H9 (cell line): ENCODE results near the gene NR1H2. TPM values are rescaled to one million over a fixed set of nuclear protein-coding genes. Genes with fewer than 3 reads are reported as not detected.

Experiments used
- DNase-seq: peaks from one replicate; pipeline ENCODE4 v3.0.0-alpha.2; 2017
- H2AFZ ChIP-seq: one replicate; pipeline ENCODE4 v1.6.1; 2013; ENCODE audit warnings: mild to moderate bottlenecking, low read length, control low read depth, moderate library complexity
- H2AK5ac ChIP-seq: 2 replicates; pipeline ENCODE4 v1.6.1; 2013; ENCODE audit warnings: low read length, control low read depth, mixed read lengths; ENCODE audit not compliant: insufficient read length
- H2BK120ac ChIP-seq: one replicate; pipeline ENCODE4 v1.6.1; 2013; ENCODE audit warnings: low read depth, mild to moderate bottlenecking, low read length, control low read depth, inconsistent platforms; ENCODE audit not compliant: poor library complexity, severe bottlenecking
- H2BK12ac ChIP-seq: 2 replicates; pipeline ENCODE4 v1.6.1; 2013; ENCODE audit warnings: low read length, control low read depth, mixed read lengths, low read depth; ENCODE audit not compliant: insufficient read length
- H2BK15ac ChIP-seq: 2 replicates; pipeline ENCODE4 v1.6.1; 2013; ENCODE audit warnings: low read depth, low read length, control low read depth
- H2BK20ac ChIP-seq: one replicate; pipeline ENCODE4 v1.6.1; 2013; ENCODE audit warnings: low read depth, mild to moderate bottlenecking, low read length, control low read depth, inconsistent platforms; ENCODE audit not compliant: poor library complexity, severe bottlenecking
- H2BK5ac ChIP-seq: 2 replicates; pipeline ENCODE4 v1.6.1; 2013; ENCODE audit warnings: low read length, control low read depth, mixed read lengths; ENCODE audit not compliant: insufficient read length
- H3K14ac ChIP-seq: 2 replicates; pipeline ENCODE4 v1.6.1; 2013; ENCODE audit warnings: low read length, control low read depth; ENCODE audit not compliant: insufficient read depth
- H3K18ac ChIP-seq: 2 replicates; pipeline ENCODE4 v1.6.1; 2013; ENCODE audit warnings: low read depth, mild to moderate bottlenecking, mixed read lengths, low read length, control low read depth; ENCODE audit not compliant: insufficient read length
- H3K23ac ChIP-seq: 2 replicates; pipeline ENCODE4 v1.6.1; 2013; ENCODE audit warnings: low read length, control low read depth, mixed read lengths, low read depth; ENCODE audit not compliant: insufficient read length
- H3K23me2 ChIP-seq: 2 replicates; pipeline ENCODE4 v1.6.1; 2013; ENCODE audit warnings: low read depth, mild to moderate bottlenecking, mixed read lengths, low read length, control low read depth; ENCODE audit not compliant: insufficient read length, poor library complexity, severe bottlenecking
- H3K27ac ChIP-seq: 2 replicates; pipeline ENCODE4 v1.5.1; 2013; ENCODE audit warnings: low read length, control low read depth, mixed read lengths, low read depth; ENCODE audit not compliant: insufficient read length
- H3K27me3 ChIP-seq: 2 replicates; pipeline ENCODE4 v1.6.1; 2013; ENCODE audit warnings: low read length, control low read depth, inconsistent platforms; ENCODE audit not compliant: insufficient read depth
- H3K4ac ChIP-seq: 2 replicates; pipeline ENCODE4 v1.6.1; 2013; ENCODE audit warnings: low read depth, mild to moderate bottlenecking, control low read depth, inconsistent platforms, low read length, moderate library complexity
- H3K4me1 ChIP-seq: 2 replicates; pipeline ENCODE4 v1.6.1; 2013; ENCODE audit warnings: low read length, control low read depth, inconsistent platforms; ENCODE audit not compliant: insufficient read depth
- H3K4me2 ChIP-seq: 2 replicates; pipeline ENCODE4 v1.6.1; 2013; ENCODE audit warnings: low read length, control low read depth, mixed read lengths; ENCODE audit not compliant: insufficient read length, insufficient read depth
- H3K56ac ChIP-seq: 2 replicates; pipeline ENCODE4 v1.6.1; 2013; ENCODE audit warnings: low read depth, mild to moderate bottlenecking, mixed read lengths, low read length, control low read depth; ENCODE audit not compliant: insufficient read length
- H3K79me1 ChIP-seq: 2 replicates; pipeline ENCODE4 v1.6.1; 2013; ENCODE audit warnings: low read depth, mild to moderate bottlenecking, moderate library complexity, low read length, control low read depth, inconsistent platforms; ENCODE audit not compliant: insufficient read depth, poor library complexity, severe bottlenecking
- H3K79me2 ChIP-seq: 2 replicates; pipeline ENCODE4 v1.6.1; 2013; ENCODE audit warnings: low read length, control low read depth, inconsistent platforms; ENCODE audit not compliant: insufficient read depth
- H3K9ac ChIP-seq: 2 replicates; pipeline ENCODE4 v1.6.1; 2013; ENCODE audit warnings: low read length, control low read depth, mixed read lengths; ENCODE audit not compliant: insufficient read length; ENCODE audit errors: extremely low read depth
- H3K9me3 ChIP-seq: one replicate; pipeline ENCODE4 v1.6.1; 2013; ENCODE audit warnings: low read depth, low read length, inconsistent platforms; ENCODE audit not compliant: control insufficient read depth
- H3T11ph ChIP-seq: one replicate; pipeline ENCODE4 v1.6.1; 2013; ENCODE audit warnings: mild to moderate bottlenecking, low read length, control low read depth, inconsistent platforms
- H4K20me1 ChIP-seq: one replicate; pipeline ENCODE4 v1.6.1; 2013; ENCODE audit not compliant: control insufficient read depth, insufficient read length, insufficient read depth
- H4K5ac ChIP-seq: 2 replicates; pipeline ENCODE4 v1.6.1; 2013; ENCODE audit warnings: low read depth, mild to moderate bottlenecking, mixed read lengths, low read length, control low read depth; ENCODE audit not compliant: insufficient read length
- H4K8ac ChIP-seq: replicated peaks from 2 replicates; pipeline ENCODE4 v1.6.1; 2013; ENCODE audit warnings: low read length, control low read depth, mixed read lengths, low read depth; ENCODE audit not compliant: insufficient read length
- H4K91ac ChIP-seq: 2 replicates; pipeline ENCODE4 v1.6.1; 2013; ENCODE audit warnings: low read depth, mild to moderate bottlenecking, moderate library complexity, mixed read lengths, low read length, control low read depth; ENCODE audit not compliant: insufficient read length
- H3K27ac Mint-ChIP-seq, 3 experiments: 2 replicates in 2 of 3; 3 replicates in 1 of 3; pipeline ENCODE4 v1.8.0; 2020 to 2021; ENCODE audit warnings: mixed read lengths in 3 of 3, mild to moderate bottlenecking in 1 of 3, moderate library complexity in 1 of 3
- H3K27me3 Mint-ChIP-seq: 2 replicates; pipeline ENCODE4 v1.8.0; 2021; ENCODE audit warnings: low read depth, mild to moderate bottlenecking, moderate library complexity, mixed read lengths
- H3K36me3 Mint-ChIP-seq, 3 experiments: 2 replicates in 2 of 3; 3 replicates in 1 of 3; pipeline ENCODE4 v1.8.0; 2020 to 2021; ENCODE audit warnings: low read depth in 3 of 3, mixed read lengths in 3 of 3; ENCODE audit not compliant: insufficient read depth in 1 of 3
- H3K4me1 Mint-ChIP-seq, 2 experiments: 2 replicates each; pipeline ENCODE4 v1.8.0; 2020; ENCODE audit warnings: mixed read lengths in 2 of 2
- H3K4me3 Mint-ChIP-seq, 2 experiments: 2 replicates in 1 of 2; 3 replicates in 1 of 2; pipeline ENCODE4 v1.8.0; 2020 to 2021; ENCODE audit warnings: mild to moderate bottlenecking in 2 of 2, mixed read lengths in 2 of 2, moderate library complexity in 1 of 2
- H3K9me3 Mint-ChIP-seq, 2 experiments: 2 replicates in 1 of 2; 3 replicates in 1 of 2; pipeline ENCODE4 v1.8.0; 2020; ENCODE audit warnings: mild to moderate bottlenecking in 2 of 2, mixed read lengths in 2 of 2, moderate library complexity in 1 of 2
- WGBS: extraction: QIAGEN DNeasy Blood & Tissue Kit; methylation state at CpG from one replicate; pipeline ENCODE4 v1.1.7; 2013; ENCODE audit warnings: missing lambda C conversion rate, low lambda C conversion rate, mixed read lengths; ENCODE audit not compliant: insufficient read length; ENCODE audit errors: extremely low coverage; 5-methylcytosine and 5-hydroxymethylcytosine counted together
- total RNA-seq: library from RNA; stranded (reverse); gene quantifications from 2 replicates; pipeline ENCODE4 v1.2.1, GENCODE V29; 2021
- TF ChIP-seq, protein P1 (sequence below): fragments of 200-600 bp; sonication (generic); conservative IDR thresholded peaks from 3 replicates; pipeline ENCODE4 v1.8.0; 2021; ENCODE audit warnings: antibody characterized with exemption, mild to moderate bottlenecking

NR1H2 gene
- total RNA-seq, 1 experiment from 2014 or later = 33.2 TPM

GRCh38 chr19:50378863-50379236 lies 2.6 kb downstream of the NR1H2 start:
- Mint-ChIP-seq H3K9me3 (peaks cover 0 to 4% of the 10 kb centered on the region in 2 experiments; a peak in 2 of 5 replicates), H3K36me3 (peaks cover 26 to 45% (median 45%) of the 10 kb centered on the region in 3 experiments; a peak in 6 of 7 replicates), H3K27me3 (0 out of 2 replicates have a peak, but pooled peaks cover 3% of the 10 kb centered on the region), H3K27ac (no peak overlapping the region), H3K4me1 (peaks cover 8 to 17% of the 10 kb centered on the region in 2 experiments), H3K4me3 (no peak overlapping the region)
- Histone ChIP-seq H3K23ac (no peak overlapping the region), H3K27ac (no peak overlapping the region), H2AK5ac (no peak overlapping the region), H4K91ac (no peak overlapping the region), H4K8ac (no peak overlapping the region), H3K4me1 (no peaks in the 10 kb centered on the region), H2BK5ac (no peak overlapping the region), H3K79me2 (no peaks in the 10 kb centered on the region), H3K14ac (no peak overlapping the region), H3K4me2 (no peak overlapping the region), H2BK120ac (no peak overlapping the region), H2BK20ac (no peak overlapping the region), H3K56ac (no peak overlapping the region), H3K4ac (no peak overlapping the region), H2AFZ (no peak overlapping the region), H3K9me3 (no peaks in the 10 kb centered on the region), H4K5ac (no peak overlapping the region), H4K20me1 (no peaks in the 10 kb centered on the region), H3K79me1 (no peaks in the 10 kb centered on the region), H3K27me3 (no peaks in the 10 kb centered on the region), H2BK12ac (no peak overlapping the region), H3K23me2 (peaks cover 5% of the 10 kb centered on the region), H3K9ac (no peak overlapping the region), H3T11ph (no peak overlapping the region), H2BK15ac (no peak overlapping the region), H3K18ac (no peak overlapping the region)
- no CpG with 5 or more reads among the region's 10 CpGs for WGBS
- TF ChIP-seq, protein P1, sequence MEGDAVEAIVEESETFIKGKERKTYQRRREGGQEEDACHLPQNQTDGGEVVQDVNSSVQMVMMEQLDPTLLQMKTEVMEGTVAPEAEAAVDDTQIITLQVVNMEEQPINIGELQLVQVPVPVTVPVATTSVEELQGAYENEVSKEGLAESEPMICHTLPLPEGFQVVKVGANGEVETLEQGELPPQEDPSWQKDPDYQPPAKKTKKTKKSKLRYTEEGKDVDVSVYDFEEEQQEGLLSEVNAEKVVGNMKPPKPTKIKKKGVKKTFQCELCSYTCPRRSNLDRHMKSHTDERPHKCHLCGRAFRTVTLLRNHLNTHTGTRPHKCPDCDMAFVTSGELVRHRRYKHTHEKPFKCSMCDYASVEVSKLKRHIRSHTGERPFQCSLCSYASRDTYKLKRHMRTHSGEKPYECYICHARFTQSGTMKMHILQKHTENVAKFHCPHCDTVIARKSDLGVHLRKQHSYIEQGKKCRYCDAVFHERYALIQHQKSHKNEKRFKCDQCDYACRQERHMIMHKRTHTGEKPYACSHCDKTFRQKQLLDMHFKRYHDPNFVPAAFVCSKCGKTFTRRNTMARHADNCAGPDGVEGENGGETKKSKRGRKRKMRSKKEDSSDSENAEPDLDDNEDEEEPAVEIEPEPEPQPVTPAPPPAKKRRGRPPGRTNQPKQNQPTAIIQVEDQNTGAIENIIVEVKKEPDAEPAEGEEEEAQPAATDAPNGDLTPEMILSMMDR = no peak
- no peak for DNase-seq
